ENCODE data around the gene ENTPD2.
"Not testable (repeated sequence)": the region's sequence is repeated elsewhere in the genome, so short reads cannot be mapped to it uniquely, and the experiment has no call there.

Gene ENTPD2

GRCh38 chr9:137065336-137065967 lies 11.6 kb upstream of the ENTPD2 start:
- no peak for DNase-seq (ENCODE audit: low read depth in 3 of 3, low spot score in 1 of 3)

- DNase-seq (ENCODE audit: low read depth in 3 of 3, low spot score in 1 of 3) = no peak
Measured at GRCh38 chr9:137064880-137065164, 11.0 kb upstream of the ENTPD2 start.

GRCh38 chr9:137064027-137064879 lies 10.4 kb upstream of the ENTPD2 start:
- peak in 2 of 3 donors; percentile 31 to 67 for DNase-seq (ENCODE audit: low read depth in 3 of 3, low spot score in 1 of 3)

GRCh38 chr9:137063311-137064026 lies 9.6 kb upstream of the ENTPD2 start:
- DNase-seq (ENCODE audit: low read depth in 3 of 3, low spot score in 1 of 3) = no peak

- DNase-seq (ENCODE audit: low read depth in 3 of 3, low spot score in 1 of 3) = not testable (repeated sequence)
Measured at GRCh38 chr9:137062798-137063197, 8.9 kb upstream of the ENTPD2 start.

GRCh38 chr9:137062384-137062783 lies 8.5 kb upstream of the ENTPD2 start:
- DNase-seq (ENCODE audit: low read depth in 3 of 3, low spot score in 1 of 3) = no peak

GRCh38 chr9:137058521-137059234 lies 4.8 kb upstream of the ENTPD2 start:
- DNase-seq (ENCODE audit: low read depth in 3 of 3, low spot score in 1 of 3) = no peak

GRCh38 chr9:137057545-137057944 lies 3.7 kb upstream of the ENTPD2 start:
- no peak for DNase-seq (ENCODE audit: low read depth in 3 of 3, low spot score in 1 of 3)

GRCh38 chr9:137056739-137057415 lies 3.0 kb upstream of the ENTPD2 start:
- no peak for DNase-seq (ENCODE audit: low read depth in 3 of 3, low spot score in 1 of 3)

- no peak for DNase-seq (ENCODE audit: low read depth in 3 of 3, low spot score in 1 of 3)
Measured at GRCh38 chr9:137055385-137056364, 1.8 kb upstream of the ENTPD2 start.

GRCh38 chr9:137054932-137055384 lies 1.1 kb upstream of the ENTPD2 start:
- no peak for DNase-seq (ENCODE audit: low read depth in 3 of 3, low spot score in 1 of 3)

- no peak for DNase-seq (ENCODE audit: low read depth in 3 of 3, low spot score in 1 of 3)
Measured at GRCh38 chr9:137052998-137053943, 590 bp downstream of the ENTPD2 start.

- DNase-seq (ENCODE audit: low read depth in 3 of 3, low spot score in 1 of 3) = no peak
Measured at GRCh38 chr9:137052293-137052692, 1.6 kb downstream of the ENTPD2 start.

GRCh38 chr9:137051145-137051724 lies 2.6 kb downstream of the ENTPD2 start:
- no peak for DNase-seq (ENCODE audit: low read depth in 3 of 3, low spot score in 1 of 3)

- DNase-seq (ENCODE audit: low read depth in 3 of 3, low spot score in 1 of 3) = no peak
Measured at GRCh38 chr9:137050570-137050969, 3.3 kb downstream of the ENTPD2 start.

GRCh38 chr9:137049544-137050449 lies 4.1 kb downstream of the ENTPD2 start:
- peak in 1 of 3 donors; percentile 37 for DNase-seq (ENCODE audit: low read depth in 3 of 3, low spot score in 1 of 3)
